Measurements from ENCODE around the gene CYB5R3. TPM values are rescaled to one million over a fixed set of nuclear protein-coding genes. Genes with fewer than 3 reads are reported as not detected.
A peak's percentile ranks its signal among the peaks of the same experiment; 100 is the strongest.

CYB5R3 gene
- polyA plus RNA-seq (ENCODE audit: insufficient read length) = 156 TPM

- no peak for DNase-seq (ENCODE audit: low read depth)
Measured at GRCh38 chr22:42649246-42650099, at the start of gene CYB5R3. CYB5R3 (minus strand) TSS chr22:42649392; CDS start chr22:42649315, 77 bp downstream.

- no peak for DNase-seq (ENCODE audit: low read depth)
Measured at GRCh38 chr22:42697542-42698013, 48.4 kb upstream of the CYB5R3 start.

GRCh38 chr22:42696331-42696967 is 47.3 kb upstream of the CYB5R3 start:
- no peak for DNase-seq (ENCODE audit: low read depth)

GRCh38 chr22:42695294-42695693 is 46.1 kb upstream of the CYB5R3 start:
- DNase-seq (ENCODE audit: low read depth) = no peak

GRCh38 chr22:42693763-42694683 is 44.8 kb upstream of the CYB5R3 start:
- DNase-seq (ENCODE audit: low read depth) = no peak

- DNase-seq (ENCODE audit: low read depth) = no peak
Measured at GRCh38 chr22:42693055-42693762, 44.0 kb upstream of the CYB5R3 start.

GRCh38 chr22:42692239-42693054 is 43.3 kb upstream of the CYB5R3 start:
- DNase-seq (ENCODE audit: low read depth) = no peak

GRCh38 chr22:42691440-42691839 is 42.2 kb upstream of the CYB5R3 start:
- DNase-seq (ENCODE audit: low read depth) = no peak

GRCh38 chr22:42688241-42689211 is 39.3 kb upstream of the CYB5R3 start:
- DNase-seq (ENCODE audit: low read depth) = peak; percentile 98

GRCh38 chr22:42686756-42687491 is 37.7 kb upstream of the CYB5R3 start:
- no peak for DNase-seq (ENCODE audit: low read depth)

GRCh38 chr22:42685941-42686653 is 36.9 kb upstream of the CYB5R3 start:
- no peak for DNase-seq (ENCODE audit: low read depth)

GRCh38 chr22:42684462-42685195 is 35.4 kb upstream of the CYB5R3 start:
- no peak for DNase-seq (ENCODE audit: low read depth)

GRCh38 chr22:42683578-42684283 is 34.5 kb upstream of the CYB5R3 start:
- no peak for DNase-seq (ENCODE audit: low read depth)

- no peak for DNase-seq (ENCODE audit: low read depth)
Measured at GRCh38 chr22:42682113-42682851, 33.1 kb upstream of the CYB5R3 start.

GRCh38 chr22:42680648-42681047 is 31.5 kb upstream of the CYB5R3 start:
- DNase-seq (ENCODE audit: low read depth) = no peak

- no peak for DNase-seq (ENCODE audit: low read depth)
Measured at GRCh38 chr22:42679691-42680090, 30.5 kb upstream of the CYB5R3 start.
